Stomach (tissue), 4 donors: Measurements from ENCODE around the gene KCNK16.

ENCODE experiments used
- CTCF ChIP-seq, 7 experiments: fragments of 450-650 bp in 4 of 7; fragments of 200-600 bp in 3 of 7; sonication (generic) in 3 of 7; IDR thresholded peaks; one replicate each; pipeline ENCODE4 v1.5.1; 2016 to 2019; ENCODE audit warnings: antibody characterized with exemption in 7 of 7, control low read depth in 2 of 7, mild to moderate bottlenecking in 1 of 7
- EP300 ChIP-seq: sonication (generic); formaldehyde crosslinking; IDR thresholded peaks from one replicate; pipeline ENCODE4 v1.6.1; 2017; ENCODE audit warnings: antibody characterized with exemption
- POLR2A ChIP-seq, 4 donors: fragments of 450-650 bp; IDR thresholded peaks; one replicate each; pipeline ENCODE4 v1.6.1; 2016; ENCODE audit warnings: antibody characterized with exemption in 4 of 4, control low read depth in 2 of 4, mild to moderate bottlenecking in 1 of 4, moderate library complexity in 1 of 4
- POLR2AphosphoS5 ChIP-seq, 3 donors: sonication (generic); formaldehyde crosslinking; IDR thresholded peaks; one replicate each; pipeline ENCODE4 v1.6.1; 2016; ENCODE audit warnings: antibody characterized with exemption in 3 of 3

- TF ChIP-seq POLR2A (IDR thresholded peaks at IDR 0.05) (no peak), EP300 (no peak), CTCF (IDR thresholded peaks at IDR 0.05) (no peak), POLR2AphosphoS5 (IDR thresholded peaks at IDR 0.05) (no peak)
Observed at GRCh38 chr6:39298061-39298460, 24.4 kb downstream of the KCNK16 start.
